UCSD-AML1 (cell line): ENCODE measurements around the gene GGT5.
"Not testable (repeated sequence)": the region's sequence is repeated elsewhere in the genome, so short reads cannot be mapped to it uniquely, and the experiment has no call there.

Experiments used
- DNase-seq: peaks from one replicate; lab custom pipeline; 2025; ENCODE audit not compliant: unreplicated experiment; lab: John Stamatoyannopoulos, UW

The GGT5 gene

GRCh38 chr22:24264329-24264896 lies 19.5 kb upstream of the GGT5 start:
- not testable (repeated sequence) for DNase-seq

DNA sequence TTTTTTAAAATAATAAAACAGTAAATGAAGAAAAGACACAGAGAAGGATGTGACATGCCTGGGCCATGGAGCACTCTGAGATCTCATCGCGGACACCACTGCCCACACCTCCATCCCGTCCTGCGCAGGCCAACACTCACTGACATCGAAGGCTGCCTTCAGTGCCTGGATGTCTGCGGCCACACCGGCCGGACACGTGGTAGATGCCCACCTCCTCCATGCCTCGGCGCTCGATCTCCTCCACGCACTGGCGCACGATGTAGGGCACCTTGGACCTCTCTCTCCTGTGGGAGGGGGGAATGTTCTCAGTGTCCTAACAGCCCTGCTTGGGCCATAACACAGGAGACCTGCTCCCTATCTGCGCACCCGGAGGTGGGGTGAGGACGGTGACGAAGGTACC lies 18.6 kb upstream of the GGT5 start:
- not testable (repeated sequence) for DNase-seq

GRCh38 chr22:24262185-24262749 lies 17.4 kb upstream of the GGT5 start:
- DNase-seq = not testable (repeated sequence)

DNA sequence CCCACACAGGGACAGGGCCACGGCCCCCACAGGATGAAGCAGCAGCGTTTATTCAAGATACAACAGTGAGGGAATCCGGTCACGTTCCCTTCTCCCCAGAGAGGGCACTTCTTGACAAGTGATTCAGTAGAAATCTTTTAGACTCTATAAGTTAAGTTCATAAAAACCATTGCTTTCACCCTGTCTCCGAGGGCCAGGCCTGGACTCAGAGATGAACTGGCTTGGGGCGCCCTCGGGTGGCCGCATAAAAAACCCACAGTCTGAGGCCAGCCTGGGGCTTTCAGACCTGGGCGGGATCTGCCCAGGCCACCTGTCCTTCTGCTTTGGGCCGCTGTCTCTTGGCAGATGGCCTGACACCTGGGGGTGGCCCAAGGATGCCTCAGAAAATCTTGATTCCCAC lies 14.6 kb upstream of the GGT5 start:
- DNase-seq = peak; percentile 73

DNA sequence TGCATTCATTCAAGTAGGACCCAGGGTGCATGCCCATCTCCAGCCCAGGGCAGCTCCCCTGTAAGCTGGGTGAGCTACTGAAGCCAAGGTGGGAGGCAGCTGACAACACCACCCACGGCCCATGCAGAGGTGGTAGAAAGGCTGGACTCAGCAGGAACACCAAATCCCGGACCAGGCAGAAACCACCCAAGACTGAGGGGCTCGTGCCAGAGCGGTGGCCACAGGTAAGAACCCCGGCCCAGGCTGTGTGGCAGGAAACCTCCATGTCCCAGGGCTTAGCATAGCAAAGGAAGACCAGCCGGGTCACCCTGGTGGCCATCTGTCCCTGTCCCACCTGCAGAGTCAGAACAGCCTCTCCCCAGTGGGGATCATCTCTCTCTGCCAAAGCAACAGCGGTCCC lies 11.9 kb upstream of the GGT5 start:
- DNase-seq = not testable (repeated sequence)

DNA sequence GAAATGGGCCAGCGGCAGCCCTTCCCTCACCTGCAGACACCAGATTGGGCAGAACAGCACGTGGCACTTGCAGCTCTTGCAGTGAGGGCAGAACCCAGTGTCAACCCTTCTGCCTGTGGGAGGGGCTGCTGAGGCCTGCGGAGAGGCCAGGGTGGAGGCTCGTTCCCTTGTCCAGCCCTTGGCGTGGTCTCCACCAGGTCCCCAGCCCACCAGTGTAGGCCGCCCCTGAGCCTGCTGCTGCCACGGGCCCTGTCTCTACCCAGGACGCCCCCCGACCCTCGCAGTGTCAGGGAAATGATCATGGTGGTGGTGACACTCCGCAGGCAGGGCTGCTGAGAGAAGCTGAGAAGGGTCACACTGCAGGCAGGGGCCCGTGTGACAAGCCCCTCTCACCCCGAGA lies 11.3 kb upstream of the GGT5 start:
- not testable (repeated sequence) for DNase-seq

- DNase-seq = not testable (repeated sequence)
These were observed 8.2 kb upstream of the GGT5 start for GRCh38 chr22:24253126-24253525.

GRCh38 chr22:24251286-24251685 lies 6.4 kb upstream of the GGT5 start:
- DNase-seq = not testable (repeated sequence)

- DNase-seq = not testable (repeated sequence)
These were observed 4.5 kb upstream of the GGT5 start for GRCh38 chr22:24249413-24249812.

DNA sequence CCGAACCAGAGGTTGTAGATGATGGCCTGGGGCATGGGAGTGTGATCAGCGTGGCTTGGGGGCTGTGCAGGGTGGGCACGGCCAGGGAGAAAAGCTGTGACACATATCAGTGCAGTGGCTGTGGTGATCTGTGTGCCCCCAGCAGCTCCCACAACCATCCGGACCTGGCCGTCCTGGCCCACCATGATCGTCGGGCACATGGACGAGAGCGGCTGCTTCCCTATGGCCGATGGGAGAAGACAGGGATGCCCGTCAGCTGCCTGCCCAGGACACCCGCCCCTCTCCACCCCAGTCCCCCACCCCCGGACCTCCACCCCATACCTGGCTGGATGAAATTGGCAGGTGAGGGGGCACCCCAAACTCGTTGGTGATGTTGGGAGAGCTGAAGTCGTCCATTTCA lies 3.7 kb upstream of the GGT5 start:
- DNase-seq = not testable (repeated sequence)

GRCh38 chr22:24247564-24248344 lies 2.9 kb upstream of the GGT5 start:
- peak; percentile 81 for DNase-seq

GRCh38 chr22:24247011-24247507 lies 2.2 kb upstream of the GGT5 start:
- no peak for DNase-seq

DNA sequence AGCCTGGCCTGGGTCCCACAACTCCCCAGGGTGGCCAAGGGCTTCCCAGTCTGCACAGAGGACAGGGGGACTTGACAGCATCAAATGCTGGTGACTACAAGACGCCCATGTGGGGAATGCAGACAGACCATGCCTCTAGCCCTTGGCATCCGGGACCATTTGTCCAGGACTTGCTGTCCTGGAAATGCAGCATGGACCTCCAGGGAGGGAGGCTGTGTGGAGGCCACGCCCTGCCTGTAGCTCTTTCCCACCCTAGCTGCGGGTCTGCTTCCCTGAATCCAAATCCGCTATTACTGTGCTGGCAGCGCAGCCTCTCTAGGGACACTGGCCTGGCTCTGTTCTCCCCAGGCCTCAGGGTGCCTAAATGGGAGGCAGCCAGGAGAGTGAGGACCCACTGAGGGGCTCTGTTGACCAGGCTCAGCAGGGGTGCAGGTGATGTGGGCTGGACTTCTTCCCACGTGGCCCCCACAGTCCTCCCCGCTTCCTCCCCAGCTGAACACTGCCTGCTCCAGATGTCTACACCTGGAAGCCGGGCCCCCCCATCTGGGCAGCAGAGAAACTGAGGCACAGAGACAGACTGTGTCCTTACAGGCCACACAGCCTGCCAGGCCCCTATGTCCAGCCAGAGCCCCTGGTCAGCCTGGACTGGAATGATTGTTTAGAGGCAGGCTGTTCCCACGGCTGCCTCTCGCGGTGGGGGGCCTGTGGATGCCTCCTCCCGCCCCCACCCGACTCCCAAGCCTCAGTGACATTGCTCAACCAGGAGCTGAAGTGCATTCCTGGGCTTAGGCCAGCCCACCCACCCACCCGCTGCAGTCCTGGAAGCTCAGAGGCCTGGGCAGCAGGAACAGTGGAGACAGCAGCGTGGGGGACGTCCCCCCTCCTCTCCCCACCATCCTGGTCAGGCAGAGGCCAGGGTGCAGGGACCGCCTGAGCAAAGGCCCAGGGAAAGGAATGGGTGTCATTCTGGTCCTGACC lies 991 bp upstream of the GGT5 start:
- DNase-seq = not testable (repeated sequence)

DNA sequence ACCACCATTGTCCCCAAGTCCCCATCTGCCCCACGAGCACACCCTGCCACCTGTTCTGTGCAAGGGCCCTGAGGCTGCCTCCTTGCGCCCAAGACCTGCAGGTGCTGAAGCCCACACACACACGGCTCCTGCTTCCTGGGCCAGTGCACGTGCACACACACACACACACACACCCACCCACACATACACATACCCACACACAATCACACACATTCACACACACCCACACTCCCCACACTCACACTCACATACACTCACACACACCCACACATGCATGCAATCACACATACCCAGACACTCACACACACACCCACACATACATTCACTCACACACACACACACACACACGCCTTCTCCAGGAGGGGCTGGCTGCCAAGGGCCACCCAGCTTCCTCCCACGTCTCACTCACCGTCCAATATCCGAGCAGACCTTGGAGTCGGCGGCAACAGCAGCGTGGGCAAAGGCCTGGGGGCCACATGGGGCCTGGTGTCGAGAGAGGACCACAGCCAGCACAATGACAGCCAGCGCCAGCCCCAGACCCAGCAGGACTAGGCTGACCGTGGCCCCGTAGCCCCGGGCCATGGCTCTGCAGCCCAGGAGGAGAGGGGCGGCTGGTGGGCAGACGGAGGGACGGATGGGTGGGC lies 616 bp downstream of the GGT5 start:
- peak; percentile 50 for DNase-seq

GRCh38 chr22:24243417-24243816 lies 1.5 kb downstream of the GGT5 start:
- peak; percentile 70 for DNase-seq

DNA sequence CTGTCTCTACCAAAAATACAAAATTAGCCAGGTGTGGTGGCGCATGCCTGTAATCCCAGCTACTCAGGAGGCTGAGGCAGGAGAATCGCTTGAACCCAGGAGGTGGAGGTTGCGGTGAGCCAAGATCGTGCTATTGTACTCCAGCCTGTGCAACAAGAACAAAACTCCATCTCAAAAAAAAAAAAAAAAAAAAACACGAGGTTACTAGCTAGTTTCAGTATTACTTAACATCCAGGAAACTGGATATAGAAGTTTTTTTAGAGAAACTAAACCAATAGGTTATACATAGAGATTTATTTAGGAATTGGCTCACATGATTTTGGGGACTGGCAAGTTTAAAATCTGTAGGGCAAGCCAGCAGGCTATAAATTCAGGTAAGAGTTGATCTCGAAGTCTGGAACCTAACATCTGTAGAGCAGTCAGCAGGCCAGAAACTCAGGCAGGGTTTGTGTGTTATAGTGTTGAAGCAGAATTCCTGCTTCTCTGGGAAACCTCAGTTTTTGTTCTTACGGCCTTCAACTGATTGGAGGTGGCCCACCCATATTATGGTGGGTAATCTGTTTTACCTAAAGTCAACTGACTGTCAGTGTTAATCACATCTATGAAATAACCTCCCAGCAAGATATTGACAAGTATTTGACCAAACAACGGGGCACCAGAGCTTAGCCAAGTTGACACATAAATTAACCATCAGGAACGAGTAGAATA lies 3.7 kb downstream of the GGT5 start:
- DNase-seq = not testable (repeated sequence)

DNA sequence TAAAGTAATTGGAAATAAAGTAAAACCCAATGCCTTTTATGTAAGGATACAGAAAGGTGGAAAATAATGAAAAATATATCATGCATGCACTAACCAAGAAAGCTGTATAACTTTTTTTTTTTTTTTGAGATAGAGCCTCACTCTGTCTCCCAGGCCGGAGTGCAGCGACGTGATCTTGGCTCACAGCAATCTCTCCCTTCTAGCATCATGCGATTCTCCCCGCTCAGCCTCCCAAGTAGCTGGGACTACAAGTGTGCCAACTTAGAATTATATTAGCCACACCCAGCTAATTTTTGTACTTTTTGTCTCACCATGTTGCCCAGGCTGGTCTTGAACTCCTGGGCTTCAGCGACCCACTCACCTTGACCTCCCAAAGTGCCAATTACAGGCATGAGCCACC lies 4.5 kb downstream of the GGT5 start:
- no peak for DNase-seq

DNA sequence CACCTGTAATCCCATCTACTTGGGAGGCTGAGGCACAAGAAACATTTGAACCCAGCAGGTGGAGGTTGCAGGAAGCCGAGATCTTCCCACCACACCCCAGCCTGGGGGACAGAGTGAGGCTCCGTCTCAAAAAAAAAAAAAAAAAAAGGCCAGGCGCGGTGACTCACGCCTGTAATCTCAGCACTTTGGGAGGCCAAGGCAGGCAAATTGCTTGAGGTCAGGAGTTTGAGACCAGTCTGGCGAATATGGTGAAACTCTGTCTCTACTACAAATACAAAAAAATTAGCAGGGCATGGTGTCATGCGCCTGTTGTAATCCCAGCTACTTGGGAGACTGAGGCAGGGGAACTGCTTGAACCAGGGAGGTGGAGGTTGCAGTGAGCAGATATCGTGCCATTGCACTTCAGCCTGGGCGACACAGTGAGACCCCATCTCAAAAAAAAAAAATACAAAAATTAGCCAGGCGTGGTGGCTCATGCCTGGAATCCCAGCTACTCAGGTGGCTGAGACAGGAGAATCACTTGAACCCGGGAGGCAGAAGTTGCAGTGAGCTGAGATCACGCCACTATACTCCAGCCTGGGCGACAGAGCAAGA lies 6.7 kb downstream of the GGT5 start:
- DNase-seq = not testable (repeated sequence)

- no peak for DNase-seq
These were observed 8.2 kb downstream of the GGT5 start for GRCh38 chr22:24236656-24237055.
